Measurements from ENCODE around the gene CKAP4. TPM values are rescaled to one million over a fixed set of nuclear protein-coding genes. Genes with fewer than 3 reads are reported as not detected.

Gene CKAP4
- total RNA-seq, 1 donor from 2014 or later: 102 TPM

DNA sequence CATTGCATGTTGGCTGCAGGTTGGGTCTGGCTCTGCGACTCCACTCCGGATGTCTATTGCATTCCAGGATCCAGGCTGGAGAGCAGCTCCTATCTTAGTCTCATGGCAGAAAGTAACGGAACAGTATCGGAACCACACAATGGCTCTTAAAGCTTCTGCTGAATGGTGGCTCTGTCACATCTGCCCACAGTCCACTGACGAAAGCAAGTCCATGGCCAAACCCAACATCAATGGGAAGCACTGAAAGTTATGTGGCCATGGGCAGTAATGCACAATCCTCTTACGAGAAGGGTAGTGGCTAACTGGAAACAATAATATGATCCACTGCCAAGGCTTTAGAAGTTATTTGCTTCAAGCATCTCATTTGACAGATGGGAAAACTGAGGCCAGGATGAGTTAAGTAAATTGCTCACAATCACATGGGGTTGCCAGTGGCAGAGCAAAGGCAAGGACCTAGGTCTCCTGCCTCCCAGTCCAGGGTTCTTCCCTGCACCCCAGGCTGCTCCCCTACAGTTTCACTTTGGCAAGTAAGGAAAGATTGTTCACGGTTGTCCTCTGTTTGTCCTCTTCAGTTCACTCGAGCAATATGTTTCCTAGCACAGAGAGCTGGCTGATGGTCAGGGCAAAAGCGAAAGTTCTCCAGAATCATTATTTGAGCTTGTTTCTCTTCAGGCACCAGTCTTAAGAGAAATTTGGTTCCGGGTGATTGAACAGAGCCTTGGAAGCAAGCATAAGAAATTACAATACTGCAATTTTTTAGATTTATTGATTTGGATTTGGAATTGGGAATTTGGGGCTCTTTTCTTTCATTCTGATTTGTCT, 54.2 kb downstream of the CKAP4 start:
- Mint-ChIP-seq H3K9me3 (no peaks in the 10 kb centered on the region), H3K27ac (ENCODE audit: unreplicated experiment) (peak overlapping the region; percentile 29), H3K4me1 (peaks cover 39% of the 10 kb centered on the region), H3K4me3 (no peak overlapping the region), H3K27me3 (ENCODE audit: low read depth) (no peaks in the 10 kb centered on the region), H3K36me3 (ENCODE audit: low read depth) (no peaks in the 10 kb centered on the region)
- TF ChIP-seq CTCF (conservative IDR thresholded peaks at IDR 0.05): no peak
- no peak for DNase-seq (ENCODE audit: low read depth, low spot score)

- H3K4me3 Mint-ChIP-seq: no peak overlapping the region
- H3K4me1 Mint-ChIP-seq: peaks cover 45% of the 10 kb centered on the region
- no peaks in the 10 kb centered on the region for H3K27me3 Mint-ChIP-seq (ENCODE audit: low read depth)
- H3K9me3 Mint-ChIP-seq: no peaks in the 10 kb centered on the region
- no peaks in the 10 kb centered on the region for H3K36me3 Mint-ChIP-seq (ENCODE audit: low read depth)
- H3K27ac Mint-ChIP-seq (ENCODE audit: unreplicated experiment): peak overlapping the region; percentile 29
- TF ChIP-seq CTCF (conservative IDR thresholded peaks at IDR 0.05): no peak
- no peak for DNase-seq (ENCODE audit: low read depth, low spot score)
Measured at GRCh38 chr12:106192659-106193393, 55.0 kb downstream of the CKAP4 start.

DNA sequence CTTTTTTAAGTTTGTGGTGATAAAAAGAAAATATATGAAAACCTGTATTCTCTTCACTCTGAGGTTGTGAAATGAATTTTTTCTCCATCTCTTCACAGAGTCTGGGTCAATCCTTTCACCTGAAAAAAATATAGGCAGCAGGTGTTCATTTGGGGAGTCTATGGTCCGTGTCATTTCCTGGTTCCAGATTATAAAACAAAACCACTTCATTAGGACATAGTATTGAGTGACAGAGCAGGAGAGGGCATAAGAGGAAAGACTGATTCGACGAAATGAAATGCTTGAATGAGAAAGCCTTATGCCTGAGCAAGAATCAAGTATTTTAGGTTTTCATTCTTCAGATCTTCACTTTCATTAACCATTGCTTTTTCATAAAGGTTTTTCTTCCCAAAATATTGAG, 57.2 kb downstream of the CKAP4 start:
- Mint-ChIP-seq H3K4me3 (no peak overlapping the region), H3K27me3 (ENCODE audit: low read depth) (no peaks in the 10 kb centered on the region), H3K36me3 (ENCODE audit: low read depth) (no peaks in the 10 kb centered on the region), H3K9me3 (no peaks in the 10 kb centered on the region), H3K4me1 (peaks cover 61% of the 10 kb centered on the region), H3K27ac (ENCODE audit: unreplicated experiment) (no peak overlapping the region)
- no peak for DNase-seq (ENCODE audit: low read depth, low spot score)
- no peak for TF ChIP-seq CTCF (conservative IDR thresholded peaks at IDR 0.05)

DNA sequence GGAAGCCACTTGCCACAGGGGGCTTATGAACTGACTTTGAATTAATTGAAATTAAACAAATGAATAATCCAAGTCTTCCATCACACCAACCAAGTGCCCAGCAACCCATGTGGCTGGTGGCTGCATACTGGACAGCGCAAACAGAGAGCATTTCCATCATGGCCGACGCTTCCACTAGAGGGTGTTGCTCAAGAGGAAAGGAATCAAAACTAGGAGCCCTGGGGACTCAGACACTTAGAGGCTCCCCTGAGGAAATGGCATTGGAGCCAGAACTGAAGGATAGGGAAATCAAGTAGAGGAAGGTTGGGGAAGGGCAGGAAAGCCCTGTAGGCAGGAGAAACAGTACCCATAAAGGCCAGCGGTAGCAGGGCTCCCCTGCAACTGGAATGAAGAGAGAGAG, 58.5 kb downstream of the CKAP4 start:
- no peak for DNase-seq (ENCODE audit: low read depth, low spot score)
- no peak for TF ChIP-seq CTCF (conservative IDR thresholded peaks at IDR 0.05)
- Mint-ChIP-seq H3K27ac (ENCODE audit: unreplicated experiment) (no peak overlapping the region), H3K9me3 (no peaks in the 10 kb centered on the region), H3K36me3 (ENCODE audit: low read depth) (no peaks in the 10 kb centered on the region), H3K4me1 (peaks cover 54% of the 10 kb centered on the region), H3K4me3 (no peak overlapping the region), H3K27me3 (ENCODE audit: low read depth) (no peaks in the 10 kb centered on the region)

DNA sequence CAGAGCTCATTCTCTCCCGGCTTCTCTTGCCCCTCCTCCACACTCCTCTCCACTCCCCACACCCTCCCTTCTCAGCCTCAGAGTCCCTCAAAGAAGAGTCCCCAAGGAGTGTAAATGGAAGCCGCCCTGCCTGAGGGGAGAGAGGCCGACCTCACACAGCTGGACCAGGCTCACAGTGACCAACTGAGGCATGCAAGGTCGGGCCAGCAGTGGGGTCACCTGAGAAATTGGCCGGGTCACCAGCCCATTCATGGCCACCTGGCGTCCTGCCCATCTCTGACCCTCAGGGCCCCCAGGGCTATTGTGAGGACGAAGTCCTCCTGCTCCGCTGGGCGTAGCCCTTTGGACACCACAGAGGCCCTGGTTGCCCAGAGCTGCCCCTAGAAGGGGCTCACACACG, 59.6 kb downstream of the CKAP4 start:
- Mint-ChIP-seq H3K4me1 (peaks cover 54% of the 10 kb centered on the region), H3K4me3 (peak overlapping the region; percentile 69), H3K27me3 (ENCODE audit: low read depth) (no peaks in the 10 kb centered on the region), H3K36me3 (ENCODE audit: low read depth) (no peaks in the 10 kb centered on the region), H3K27ac (ENCODE audit: unreplicated experiment) (no peak overlapping the region), H3K9me3 (no peaks in the 10 kb centered on the region)
- TF ChIP-seq CTCF (conservative IDR thresholded peaks at IDR 0.05): no peak
- peak; percentile 52 for DNase-seq (ENCODE audit: low read depth, low spot score)

Other genes starting within 250 kb of the CKAP4 start
- 35.3 and 35.6 TPM in 2 replicates for gene NUAK1, start 109.1 kb downstream of the CKAP4 start, total RNA-seq
- gene TCP11L2, start 54.7 kb upstream of the CKAP4 start, total RNA-seq: 1.4 and 1.8 TPM in 2 replicates
- gene POLR3B, start 109.7 kb upstream of the CKAP4 start, total RNA-seq: 14.6 and 15.2 TPM in 2 replicates

Data from neural crest cell (in vitro differentiated cells).